BJ (cell line): ENCODE results near the gene TRNAU1AP. TPM values are rescaled to one million over a fixed set of nuclear protein-coding genes. Genes with fewer than 3 reads are reported as not detected.
"Not testable (repeated sequence)": the region's sequence is repeated elsewhere in the genome, so short reads cannot be mapped to it uniquely, and the experiment has no call there.

Experiments used
- CTCF ChIA-PET: fragments of 350-600 bp; formaldehyde crosslinking; extraction: SDS; loops from one replicate; lab custom pipeline; 2021; ENCODE audit warnings: antibody characterized with exemption, inconsistent platforms; lab: Yijun Ruan, JAX
- POLR2A ChIA-PET: fragments of 300-600 bp; sonication (Branson Sonifier 250); formaldehyde crosslinking; extraction: SDS; loops from one replicate; lab custom pipeline; 2021; ENCODE audit warnings: antibody characterized with exemption; lab: Charles Lee
- DNase-seq: peaks from one replicate; pipeline ENCODE4 v3.0.0-alpha.2; 2011; ENCODE audit warnings: low read depth
- H3K27me3 ChIP-seq: 2 replicates; pipeline ENCODE4 v1.6.0; 2011; ENCODE audit warnings: low read length; ENCODE audit not compliant: control insufficient read depth, insufficient read depth
- H3K36me3 ChIP-seq: 2 replicates; pipeline ENCODE4 v1.5.1; 2011; ENCODE audit warnings: low read length; ENCODE audit not compliant: control insufficient read depth, insufficient read depth
- H3K4me3 ChIP-seq: 2 replicates; pipeline ENCODE4 v1.5.1; 2011; ENCODE audit warnings: low read depth, mild to moderate bottlenecking, control low read depth, low read length
- polyA plus RNA-seq: library from polyadenylated mRNA; depleted of rRNA; stranded (reverse); fragments of >200 nt; gene quantifications from 2 replicates; pipeline ENCODE4 v1.2.3, GENCODE V29; 2011
- TF ChIP-seq, protein P1 (sequence below): IDR thresholded peaks from 2 replicates; pipeline ENCODE4 v1.5.1; 2011; ENCODE audit warnings: low read depth, mild to moderate bottlenecking, control low read depth, inconsistent platforms, low read length, moderate library complexity; ENCODE audit not compliant: insufficient read depth

The TRNAU1AP gene
- polyA plus RNA-seq, 1 experiment = 26.6 TPM

DNA sequence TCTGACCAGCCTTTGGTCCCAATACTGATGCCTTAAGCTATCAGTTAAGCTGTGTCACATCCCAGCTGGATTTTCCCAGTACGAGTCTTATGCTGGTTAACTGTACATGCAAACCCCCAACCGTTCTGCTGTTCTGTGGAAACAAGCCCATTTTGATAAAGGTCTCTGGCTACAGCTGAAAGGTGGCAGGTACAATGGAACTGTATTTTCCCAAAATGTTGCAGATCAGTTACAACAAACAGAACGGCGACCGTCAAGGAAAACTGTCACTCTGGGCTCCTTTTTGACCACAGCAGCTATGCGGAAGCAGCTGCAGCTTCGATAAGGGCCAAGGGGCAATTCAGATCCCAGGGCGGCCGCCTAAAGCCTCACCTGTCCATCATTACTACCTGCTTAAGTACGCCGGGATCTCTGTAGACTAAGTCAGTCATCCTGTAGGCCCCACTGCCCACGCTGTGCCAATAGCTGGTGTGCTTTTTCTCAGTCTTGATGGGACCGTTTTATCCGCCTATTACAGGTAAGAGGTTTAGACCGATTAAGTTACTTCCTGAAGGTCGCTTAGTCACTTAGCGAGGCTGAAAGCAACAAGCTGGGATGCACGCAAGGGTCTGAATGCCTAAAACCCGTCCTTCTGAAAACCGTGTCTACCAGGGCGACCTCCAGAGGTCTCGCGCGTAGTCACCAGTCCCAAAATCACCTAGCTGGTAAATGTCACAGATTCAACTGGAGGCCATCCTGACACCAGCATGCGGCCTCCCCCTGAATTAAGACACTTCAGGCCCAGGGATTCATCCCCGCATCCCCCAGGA, 28.0 kb downstream of the TRNAU1AP start:
- H3K27me3 ChIP-seq = no peaks in the 10 kb centered on the region
- ChIA-PET CTCF (interaction anchor here (0.9 to 2.6 kb wide), 11 partner anchors 9 to 332 kb away, joined by 3 to 11 read pairs (median 4); partner anchors contain the start of gene TRNAU1AP), POLR2A (interaction anchor here (0.5 to 1.8 kb wide), 11 partner anchors 9 to 346 kb away, joined by 3 to 11 read pairs (median 3); partner anchors contain the start of genes MED18, RCC1, TAF12 and TRNAU1AP)
- H3K4me3 ChIP-seq = peak overlapping the region; percentile 93
- TF ChIP-seq, protein P1, sequence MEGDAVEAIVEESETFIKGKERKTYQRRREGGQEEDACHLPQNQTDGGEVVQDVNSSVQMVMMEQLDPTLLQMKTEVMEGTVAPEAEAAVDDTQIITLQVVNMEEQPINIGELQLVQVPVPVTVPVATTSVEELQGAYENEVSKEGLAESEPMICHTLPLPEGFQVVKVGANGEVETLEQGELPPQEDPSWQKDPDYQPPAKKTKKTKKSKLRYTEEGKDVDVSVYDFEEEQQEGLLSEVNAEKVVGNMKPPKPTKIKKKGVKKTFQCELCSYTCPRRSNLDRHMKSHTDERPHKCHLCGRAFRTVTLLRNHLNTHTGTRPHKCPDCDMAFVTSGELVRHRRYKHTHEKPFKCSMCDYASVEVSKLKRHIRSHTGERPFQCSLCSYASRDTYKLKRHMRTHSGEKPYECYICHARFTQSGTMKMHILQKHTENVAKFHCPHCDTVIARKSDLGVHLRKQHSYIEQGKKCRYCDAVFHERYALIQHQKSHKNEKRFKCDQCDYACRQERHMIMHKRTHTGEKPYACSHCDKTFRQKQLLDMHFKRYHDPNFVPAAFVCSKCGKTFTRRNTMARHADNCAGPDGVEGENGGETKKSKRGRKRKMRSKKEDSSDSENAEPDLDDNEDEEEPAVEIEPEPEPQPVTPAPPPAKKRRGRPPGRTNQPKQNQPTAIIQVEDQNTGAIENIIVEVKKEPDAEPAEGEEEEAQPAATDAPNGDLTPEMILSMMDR = peak; percentile 32
- DNase-seq = no peak
- H3K36me3 ChIP-seq = peaks cover 13% of the 10 kb centered on the region

DNA sequence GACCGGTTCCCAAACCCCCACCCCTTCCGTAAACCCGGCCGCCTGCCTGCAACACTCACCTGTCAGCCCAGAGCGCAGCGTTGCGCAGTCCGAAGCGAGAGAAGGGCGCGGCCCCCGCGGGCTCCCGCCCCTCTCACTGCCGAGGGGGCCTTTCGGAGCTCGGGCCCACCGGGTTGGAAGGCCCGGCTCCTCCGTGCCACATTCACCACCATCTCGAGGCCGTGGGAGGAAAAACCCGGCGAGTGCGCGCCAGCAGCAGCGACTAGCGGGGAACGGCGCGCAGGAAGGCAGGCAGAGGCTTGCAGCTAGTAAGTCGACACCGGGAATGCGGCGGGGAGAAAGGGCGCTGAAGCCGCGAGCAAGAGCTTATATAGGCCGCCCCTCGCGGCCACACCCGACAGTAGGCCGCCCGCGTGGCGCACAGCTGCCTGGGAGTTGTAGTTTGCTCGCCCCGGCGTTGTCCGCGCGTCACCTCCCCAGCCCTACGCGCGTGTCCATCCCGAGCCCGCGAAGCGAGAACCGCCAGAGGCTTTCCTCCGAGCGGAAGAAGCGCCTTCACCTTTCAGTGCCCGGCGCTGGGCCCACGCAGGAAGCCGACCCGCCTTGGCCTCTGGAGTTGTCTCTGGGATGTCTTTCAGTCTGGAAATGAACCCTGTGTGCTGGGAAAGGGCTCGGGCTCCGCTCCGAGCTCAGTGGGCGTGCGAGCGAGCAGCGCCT, 28.8 kb downstream of the TRNAU1AP start:
- H3K4me3 ChIP-seq = peak overlapping the region; percentile 93
- TF ChIP-seq, protein P1 = no peak
- DNase-seq = peak; percentile 75
- H3K36me3 ChIP-seq = peaks cover 13% of the 10 kb centered on the region
- ChIA-PET CTCF (interaction anchor here (0.7 to 2.6 kb wide), 12 partner anchors 9 to 333 kb away, joined by 3 to 11 read pairs (median 4); partner anchors contain the start of gene TRNAU1AP), POLR2A (interaction anchor here (0.6 to 1.8 kb wide), 12 partner anchors 8 to 294 kb away, joined by 3 to 11 read pairs (median 4); partner anchors contain the start of genes MED18, RCC1, TAF12 and TRNAU1AP)
- H3K27me3 ChIP-seq = no peaks in the 10 kb centered on the region

DNA sequence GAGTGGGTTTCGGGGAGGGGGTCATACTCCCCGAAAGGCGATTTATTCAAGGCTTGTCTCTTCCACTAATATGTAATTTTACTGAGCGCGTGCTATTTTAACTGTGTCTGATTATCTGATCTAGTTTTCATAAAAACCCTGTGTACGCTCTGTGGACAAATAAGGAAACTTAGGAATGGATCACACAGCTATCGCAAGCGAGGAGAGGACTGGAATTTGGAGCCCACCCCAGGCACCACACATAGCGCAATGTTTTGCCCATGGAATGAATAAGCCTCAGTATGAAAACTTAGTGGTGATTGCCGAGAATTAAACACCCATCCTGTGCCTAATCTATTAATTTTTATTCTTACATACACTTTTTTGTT, 29.3 kb downstream of the TRNAU1AP start:
- CTCF ChIA-PET = interaction anchor here (0.7 to 2.6 kb wide), 10 partner anchors 11 to 333 kb away, joined by 3 to 11 read pairs (median 4); partner anchors contain the start of gene TRNAU1AP
- H3K4me3 ChIP-seq = peak overlapping the region; percentile 93
- POLR2A ChIA-PET = interaction anchor here (0.6 to 1.8 kb wide), 6 partner anchors 8 to 294 kb away, joined by 3 to 11 read pairs (median 4); partner anchors contain the start of genes TAF12 and TRNAU1AP
- H3K27me3 ChIP-seq = no peaks in the 10 kb centered on the region
- TF ChIP-seq, protein P1 = no peak
- no peak for DNase-seq
- peaks cover 11% of the 10 kb centered on the region for H3K36me3 ChIP-seq

DNA sequence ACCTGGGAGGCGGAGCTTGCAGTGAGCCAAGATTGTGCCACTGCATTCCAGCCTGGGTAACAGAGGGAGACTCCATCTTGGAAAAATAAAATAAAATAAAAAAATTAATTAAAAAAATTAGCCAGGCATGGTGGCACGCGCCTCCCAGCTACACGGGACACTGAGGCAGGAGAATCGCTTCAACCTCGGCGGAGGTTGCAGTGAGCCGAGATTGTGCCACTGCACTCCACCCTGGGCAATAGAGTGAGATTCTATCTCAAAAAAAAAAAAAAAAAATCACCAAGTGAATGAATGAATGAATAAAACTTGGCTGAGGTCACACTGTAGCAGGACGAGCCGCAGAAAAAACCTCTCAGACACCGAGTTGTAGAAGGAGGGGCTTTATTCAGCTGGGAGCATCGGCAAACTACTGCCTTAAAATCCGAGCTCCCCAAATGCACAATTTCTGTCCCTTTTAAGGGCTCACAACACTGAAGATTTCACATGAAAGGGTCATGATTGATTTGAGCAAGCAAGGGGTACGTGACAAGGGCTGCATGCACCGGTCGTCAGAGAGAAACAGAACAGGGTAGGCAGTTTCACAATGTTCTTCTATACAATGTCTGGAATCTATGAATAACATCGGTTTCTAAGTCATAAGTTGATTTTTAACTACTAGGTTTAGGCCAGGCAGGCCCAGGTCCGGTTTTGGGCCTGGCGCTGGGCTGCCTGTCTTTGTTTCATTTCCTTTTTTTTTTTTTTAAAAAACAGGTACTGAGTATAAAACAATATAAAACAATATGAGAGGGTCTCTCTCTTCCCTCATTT, 33.9 kb downstream of the TRNAU1AP start:
- DNase-seq, POLR2A ChIA-PET, H3K36me3 ChIP-seq, H3K27me3 ChIP-seq, H3K4me3 ChIP-seq: not testable (repeated sequence)
- CTCF ChIA-PET = interaction anchor here (0.6 kb wide), 1 partner anchor 178 kb away, joined by 5 read pairs; no protein-coding TSS in a partner anchor

DNA sequence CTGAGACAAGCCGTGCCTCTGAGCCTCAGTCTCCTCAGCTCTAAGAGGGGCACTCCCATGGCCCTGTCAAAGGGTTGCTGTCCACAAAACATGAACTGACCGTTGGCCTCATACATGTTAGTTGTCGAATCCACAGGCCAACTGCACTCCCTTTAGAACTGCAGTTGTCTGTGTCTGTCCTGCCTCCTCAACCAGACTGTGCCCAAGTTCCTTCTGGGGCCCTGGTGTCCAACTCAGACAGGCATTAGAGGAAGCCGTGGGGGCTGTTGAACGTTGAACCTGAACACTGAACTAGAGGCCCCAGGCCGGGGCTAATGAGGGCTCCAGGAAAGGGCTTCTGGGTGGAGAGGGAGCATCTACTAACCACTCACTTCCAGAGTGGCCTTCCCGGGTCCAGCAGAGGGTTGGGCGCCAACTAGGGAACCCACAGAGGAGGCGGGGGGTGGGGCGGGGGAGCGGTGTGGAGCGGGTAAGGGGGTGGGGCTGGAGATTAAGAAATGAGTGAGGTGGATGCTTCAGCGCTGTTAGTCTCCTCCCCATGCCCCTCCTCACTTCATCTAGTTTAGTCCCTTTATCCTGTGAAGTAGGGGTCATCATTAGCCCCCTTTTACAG, 38.9 kb downstream of the TRNAU1AP start, which contains the start of gene RAB42:
Gene RAB42 (plus strand): TSS at position 558 of the 613 bp plus-strand sequence. CDS start 247 bp downstream, outside the sequence.
- DNase-seq = no peak
- POLR2A ChIA-PET = no interaction called here
- CTCF ChIA-PET = interaction anchor here (0.9 to 1.3 kb wide), 2 partner anchors 8 to 292 kb away, joined by 3 read pairs; no protein-coding TSS in a partner anchor
- no peaks in the 10 kb centered on the region for H3K27me3 ChIP-seq
- TF ChIP-seq, protein P1 = no peak
- H3K36me3 ChIP-seq = no peaks in the 10 kb centered on the region
- peak within 1 kb of the TSS; percentile 53 for H3K4me3 ChIP-seq
